ENCODE results near the gene KLHL35. TPM values are rescaled to one million over a fixed set of nuclear protein-coding genes. Genes with fewer than 3 reads are reported as not detected.

The KLHL35 gene
- total and polyA plus RNA-seq, 2 experiments from 2014 or later, result 0.10 to 0.28 TPM

DNA sequence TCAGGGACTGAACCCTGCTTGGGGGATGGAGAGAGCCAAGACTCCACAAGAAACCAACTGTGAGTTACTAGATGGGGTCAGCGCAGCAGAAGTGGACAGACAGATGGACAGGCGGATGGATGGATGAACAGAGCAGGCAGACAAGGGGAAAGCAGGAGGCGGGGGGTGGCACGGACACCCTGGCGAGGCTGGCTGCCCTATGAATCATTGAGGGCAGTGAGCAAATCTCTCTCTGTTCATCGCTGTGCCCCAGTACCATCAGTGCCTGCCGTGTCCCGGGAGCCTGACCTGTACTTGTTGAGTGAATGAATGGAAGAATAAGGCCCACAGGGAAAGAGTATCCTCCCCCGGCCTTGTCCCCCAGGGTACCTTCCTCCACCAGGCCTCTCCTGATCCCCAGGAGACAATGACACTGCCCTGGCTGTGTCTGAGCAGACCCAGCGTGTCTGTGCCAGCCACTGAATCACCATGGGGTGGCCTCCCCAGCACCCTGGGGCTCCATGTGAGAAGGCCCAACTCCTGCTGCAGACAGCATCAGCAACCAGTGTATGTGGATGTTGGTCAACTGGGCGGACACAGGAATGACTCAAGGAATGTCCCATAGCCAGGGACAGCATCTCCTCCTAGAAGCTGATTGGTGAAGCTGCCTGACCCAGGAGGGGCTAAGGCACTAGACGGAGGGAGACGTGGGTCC is 5.1 kb upstream of the KLHL35 start:
- no peak for TF ChIP-seq EZH2 (IDR thresholded peaks at IDR 0.05; ENCODE audit: low read depth, unreplicated experiment)
- no peak for TF ChIP-seq REST (IDR thresholded peaks at IDR 0.05; ENCODE audit: unreplicated experiment)
- TF ChIP-seq, protein P1, sequence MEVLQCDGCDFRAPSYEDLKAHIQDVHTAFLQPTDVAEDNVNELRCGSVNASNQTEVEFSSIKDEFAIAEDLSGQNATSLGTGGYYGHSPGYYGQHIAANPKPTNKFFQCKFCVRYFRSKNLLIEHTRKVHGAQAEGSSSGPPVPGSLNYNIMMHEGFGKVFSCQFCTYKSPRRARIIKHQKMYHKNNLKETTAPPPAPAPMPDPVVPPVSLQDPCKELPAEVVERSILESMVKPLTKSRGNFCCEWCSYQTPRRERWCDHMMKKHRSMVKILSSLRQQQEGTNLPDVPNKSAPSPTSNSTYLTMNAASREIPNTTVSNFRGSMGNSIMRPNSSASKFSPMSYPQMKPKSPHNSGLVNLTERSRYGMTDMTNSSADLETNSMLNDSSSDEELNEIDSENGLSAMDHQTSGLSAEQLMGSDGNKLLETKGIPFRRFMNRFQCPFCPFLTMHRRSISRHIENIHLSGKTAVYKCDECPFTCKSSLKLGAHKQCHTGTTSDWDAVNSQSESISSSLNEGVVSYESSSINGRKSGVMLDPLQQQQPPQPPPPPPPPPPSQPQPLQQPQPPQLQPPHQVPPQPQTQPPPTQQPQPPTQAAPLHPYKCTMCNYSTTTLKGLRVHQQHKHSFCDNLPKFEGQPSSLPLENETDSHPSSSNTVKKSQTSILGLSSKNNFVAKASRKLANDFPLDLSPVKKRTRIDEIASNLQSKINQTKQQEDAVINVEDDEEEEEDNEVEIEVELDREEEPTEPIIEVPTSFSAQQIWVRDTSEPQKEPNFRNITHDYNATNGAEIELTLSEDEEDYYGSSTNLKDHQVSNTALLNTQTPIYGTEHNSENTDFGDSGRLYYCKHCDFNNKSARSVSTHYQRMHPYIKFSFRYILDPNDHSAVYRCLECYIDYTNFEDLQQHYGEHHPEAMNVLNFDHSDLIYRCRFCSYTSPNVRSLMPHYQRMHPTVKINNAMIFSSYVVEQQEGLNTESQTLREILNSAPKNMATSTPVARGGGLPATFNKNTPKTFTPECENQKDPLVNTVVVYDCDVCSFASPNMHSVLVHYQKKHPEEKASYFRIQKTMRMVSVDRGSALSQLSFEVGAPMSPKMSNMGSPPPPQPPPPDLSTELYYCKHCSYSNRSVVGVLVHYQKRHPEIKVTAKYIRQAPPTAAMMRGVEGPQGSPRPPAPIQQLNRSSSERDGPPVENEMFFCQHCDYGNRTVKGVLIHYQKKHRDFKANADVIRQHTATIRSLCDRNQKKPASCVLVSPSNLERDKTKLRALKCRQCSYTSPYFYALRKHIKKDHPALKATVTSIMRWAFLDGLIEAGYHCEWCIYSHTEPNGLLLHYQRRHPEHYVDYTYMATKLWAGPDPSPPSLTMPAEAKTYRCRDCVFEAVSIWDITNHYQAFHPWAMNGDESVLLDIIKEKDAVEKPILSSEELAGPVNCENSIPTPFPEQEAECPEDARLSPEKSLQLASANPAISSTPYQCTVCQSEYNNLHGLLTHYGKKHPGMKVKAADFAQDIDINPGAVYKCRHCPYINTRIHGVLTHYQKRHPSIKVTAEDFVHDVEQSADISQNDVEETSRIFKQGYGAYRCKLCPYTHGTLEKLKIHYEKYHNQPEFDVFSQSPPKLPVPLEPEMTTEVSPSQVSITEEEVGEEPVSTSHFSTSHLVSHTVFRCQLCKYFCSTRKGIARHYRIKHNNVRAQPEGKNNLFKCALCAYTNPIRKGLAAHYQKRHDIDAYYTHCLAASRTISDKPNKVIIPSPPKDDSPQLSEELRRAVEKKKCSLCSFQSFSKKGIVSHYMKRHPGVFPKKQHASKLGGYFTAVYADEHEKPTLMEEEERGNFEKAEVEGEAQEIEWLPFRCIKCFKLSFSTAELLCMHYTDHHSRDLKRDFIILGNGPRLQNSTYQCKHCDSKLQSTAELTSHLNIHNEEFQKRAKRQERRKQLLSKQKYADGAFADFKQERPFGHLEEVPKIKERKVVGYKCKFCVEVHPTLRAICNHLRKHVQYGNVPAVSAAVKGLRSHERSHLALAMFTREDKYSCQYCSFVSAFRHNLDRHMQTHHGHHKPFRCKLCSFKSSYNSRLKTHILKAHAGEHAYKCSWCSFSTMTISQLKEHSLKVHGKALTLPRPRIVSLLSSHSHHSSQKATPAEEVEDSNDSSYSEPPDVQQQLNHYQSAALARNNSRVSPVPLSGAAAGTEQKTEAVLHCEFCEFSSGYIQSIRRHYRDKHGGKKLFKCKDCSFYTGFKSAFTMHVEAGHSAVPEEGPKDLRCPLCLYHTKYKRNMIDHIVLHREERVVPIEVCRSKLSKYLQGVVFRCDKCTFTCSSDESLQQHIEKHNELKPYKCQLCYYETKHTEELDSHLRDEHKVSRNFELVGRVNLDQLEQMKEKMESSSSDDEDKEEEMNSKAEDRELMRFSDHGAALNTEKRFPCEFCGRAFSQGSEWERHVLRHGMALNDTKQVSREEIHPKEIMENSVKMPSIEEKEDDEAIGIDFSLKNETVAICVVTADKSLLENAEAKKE (CRISPR knock-in tag; IDR thresholded peaks at IDR 0.05), result no peak
- TF ChIP-seq NANOG (IDR thresholded peaks at IDR 0.05; ENCODE audit: borderline replicate concordance), result no peak
- TF ChIP-seq STAT1 (IDR thresholded peaks at IDR 0.05; ENCODE audit: unreplicated experiment), result no peak
- no peak for TF ChIP-seq ZNF331 (CRISPR knock-in tag; IDR thresholded peaks at IDR 0.05; ENCODE audit: low read depth)
- no peak for TF ChIP-seq CREB1 (CRISPR knock-in tag; IDR thresholded peaks at IDR 0.05; ENCODE audit: low read depth)
- H3K36me3 Mint-ChIP-seq (ENCODE audit: low read depth), result no peaks in the 10 kb centered on the region
- Histone ChIP-seq H3K27me3 (ENCODE audit: insufficient read depth) (peaks cover 4% of the 10 kb centered on the region), H3K4me1 (ENCODE audit: insufficient read depth) (peaks cover 5% of the 10 kb centered on the region; the same call in 1 of the 2 replicates), H3K9me2 (ENCODE audit: insufficient read depth) (no peaks in the 10 kb centered on the region), H3F3A (replicated peaks; ENCODE audit: low read depth) (no peaks in the 10 kb centered on the region), H3K36me3 (ENCODE audit: insufficient read depth) (no peaks in the 10 kb centered on the region), H4K20me1 (replicated peaks; ENCODE audit: insufficient read depth) (no peaks in the 10 kb centered on the region), H3K79me2 (replicated peaks; ENCODE audit: insufficient read depth) (no peaks in the 10 kb centered on the region), H3K4me2 (no peak overlapping the region), H2AFZ (no peak overlapping the region), H3K4me3 (no peak overlapping the region), H3K27ac (ENCODE audit: low read depth) (no peak overlapping the region)
- H3K27me3 Mint-ChIP-seq (ENCODE audit: insufficient read depth, low read depth, poor library complexity), result peaks cover 15% of the 10 kb centered on the region
- ATAC-seq (no peak), DNase-seq (ENCODE audit: low spot score) (no peak)
- H3K4me3 Mint-ChIP-seq, result no peak overlapping the region; the same call in 2 of the 3 replicates
- no peak overlapping the region for H3K27ac Mint-ChIP-seq
- H3K4me1 Mint-ChIP-seq, result peaks cover 29% of the 10 kb centered on the region
- H3K9me3 Mint-ChIP-seq, result no peaks in the 10 kb centered on the region; the same call in 2 of the 3 replicates

Measured in GM23338 (cell line).